Esophagus muscularis mucosa (tissue), 3 donors: ENCODE measurements around the gene ATP7A.

Experiments used
- POLR2A ChIP-seq: fragments of 450-650 bp; IDR thresholded peaks from one replicate; pipeline ENCODE4 v1.6.1; 2017; ENCODE audit warnings: antibody characterized with exemption, moderate library complexity, mild to moderate bottlenecking, low read depth
- TF ChIP-seq, protein P1 (sequence below), 3 experiments: fragments of 200-600 bp in 2 of 3; fragments of 450-650 bp in 1 of 3; sonication (generic) in 2 of 3; IDR thresholded peaks; one replicate each; pipeline ENCODE4 v1.5.1; 2017 to 2019; ENCODE audit warnings: antibody characterized with exemption in 3 of 3, mild to moderate bottlenecking in 2 of 3, moderate library complexity in 1 of 3

- no peak for TF ChIP-seq POLR2A
- TF ChIP-seq, protein P1, sequence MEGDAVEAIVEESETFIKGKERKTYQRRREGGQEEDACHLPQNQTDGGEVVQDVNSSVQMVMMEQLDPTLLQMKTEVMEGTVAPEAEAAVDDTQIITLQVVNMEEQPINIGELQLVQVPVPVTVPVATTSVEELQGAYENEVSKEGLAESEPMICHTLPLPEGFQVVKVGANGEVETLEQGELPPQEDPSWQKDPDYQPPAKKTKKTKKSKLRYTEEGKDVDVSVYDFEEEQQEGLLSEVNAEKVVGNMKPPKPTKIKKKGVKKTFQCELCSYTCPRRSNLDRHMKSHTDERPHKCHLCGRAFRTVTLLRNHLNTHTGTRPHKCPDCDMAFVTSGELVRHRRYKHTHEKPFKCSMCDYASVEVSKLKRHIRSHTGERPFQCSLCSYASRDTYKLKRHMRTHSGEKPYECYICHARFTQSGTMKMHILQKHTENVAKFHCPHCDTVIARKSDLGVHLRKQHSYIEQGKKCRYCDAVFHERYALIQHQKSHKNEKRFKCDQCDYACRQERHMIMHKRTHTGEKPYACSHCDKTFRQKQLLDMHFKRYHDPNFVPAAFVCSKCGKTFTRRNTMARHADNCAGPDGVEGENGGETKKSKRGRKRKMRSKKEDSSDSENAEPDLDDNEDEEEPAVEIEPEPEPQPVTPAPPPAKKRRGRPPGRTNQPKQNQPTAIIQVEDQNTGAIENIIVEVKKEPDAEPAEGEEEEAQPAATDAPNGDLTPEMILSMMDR (IDR thresholded peaks at IDR 0.05): no peak
Measured at GRCh38 chrX:77961063-77961462, 50.6 kb downstream of the ATP7A start.
